Body of pancreas (tissue), 4 donors: ENCODE data around the gene UBE2E3. TPM values are rescaled to one million over a fixed set of nuclear protein-coding genes. Genes with fewer than 3 reads are reported as not detected.
"Not testable (repeated sequence)": the region's sequence is repeated elsewhere in the genome, so short reads cannot be mapped to it uniquely, and the experiment has no call there.

Experiments used
- ATAC-seq: fragments of 150-250 bp; one replicate; pipeline ENCODE4 v1.9.1; 2016
- DNase-seq, 4 donors: peaks; one replicate each; pipeline ENCODE4 v3.0.0-alpha.2; 2019
- H3K27ac ChIP-seq, 4 donors: fragments of 200-600 bp; sonication (generic); 1 replicate in 3 of 4; 2 replicates in 1 of 4; pipeline versions ENCODE4 v1.5.1 to v1.6.1; 2016 to 2019; ENCODE audit warnings: mild to moderate bottlenecking in 1 of 4, mixed read lengths in 1 of 4, moderate library complexity in 1 of 4
- H3K27me3 ChIP-seq, 2 donors: fragments of 200-600 bp; sonication (generic); one replicate each; pipeline ENCODE4 v1.6.0; 2016; ENCODE audit warnings: mild to moderate bottlenecking in 1 of 2
- H3K36me3 ChIP-seq, 2 donors: fragments of 200-600 bp; sonication (generic); replicated peaks in 1 of 2; 2 replicates each; pipeline ENCODE4 v1.5.1; 2016; ENCODE audit warnings: low read depth in 2 of 2; ENCODE audit not compliant: insufficient read depth in 1 of 2
- H3K4me1 ChIP-seq: fragments of 200-600 bp; sonication (generic); one replicate; pipeline ENCODE4 v1.6.0; 2016
- H3K4me3 ChIP-seq, 2 donors: fragments of 200-600 bp; sonication (generic); 1 replicate in 1 of 2; 2 replicates in 1 of 2; pipeline ENCODE4 v1.5.1; 2016 to 2019
- H3K9me3 ChIP-seq, 3 donors: fragments of 200-600 bp; sonication (generic); 1 replicate in 2 of 3; 2 replicates in 1 of 3; pipeline ENCODE4 v1.5.1; 2016
- CTCF ChIP-seq, 7 experiments: fragments of 450-650 bp in 4 of 7; fragments of 200-600 bp in 3 of 7; sonication (generic) in 3 of 7; IDR thresholded peaks; one replicate each; pipeline ENCODE4 v1.5.1; 2016 to 2019; ENCODE audit warnings: antibody characterized with exemption in 7 of 7
- POLR2A ChIP-seq, 3 donors: fragments of 450-650 bp; IDR thresholded peaks; one replicate each; pipeline ENCODE4 v1.6.1; 2016; ENCODE audit warnings: antibody characterized with exemption in 3 of 3, mild to moderate bottlenecking in 2 of 3
- WGBS, 2 donors: methylation state at CpG; one replicate each; pipeline ENCODE4 v1.1.5; 2017; 5-methylcytosine and 5-hydroxymethylcytosine counted together
- intact Hi-C: fragments of 100-400 bp; cut with DNase I; formaldehyde crosslinking; loops from one replicate; pipeline ENCODE4 v1.15.1; 2023
- total RNA-seq, 2 donors: library from RNA; depleted of rRNA; stranded (reverse); fragments of >200 nt; gene quantifications; one replicate each; pipeline ENCODE4 v1.1.0, GENCODE V29; 2016

Gene UBE2E3
- total RNA-seq, 2 donors from 2014 or later: 30.3 to 38.7 TPM

- ATAC-seq: no peak
- H3K36me3 ChIP-seq: no peaks in the 10 kb centered on the region
- WGBS, 2 donors: 98% methylated on average over 2 of the region's 2 CpGs
- H3K27me3 ChIP-seq: no peaks in the 10 kb centered on the region
- H3K9me3 ChIP-seq: no peaks in the 10 kb centered on the region
- TF ChIP-seq CTCF (IDR thresholded peaks at IDR 0.05) (no peak), POLR2A (IDR thresholded peaks at IDR 0.05) (no peak)
- H3K4me1 ChIP-seq: no peaks in the 10 kb centered on the region
- intact Hi-C loops: no loop called here
- no peak for DNase-seq
- H3K27ac ChIP-seq: no peak overlapping the region
- H3K4me3 ChIP-seq: no peak overlapping the region
Observed at GRCh38 chr2:181083140-181083539, 102.7 kb downstream of the UBE2E3 start.

GRCh38 chr2:181085734-181086133, 105.3 kb downstream of the UBE2E3 start:
- 92 to 100% methylated on average over 1 of the region's 1 CpG for WGBS, 2 donors
- intact Hi-C loops: no loop called here

GRCh38 chr2:181091920-181092319, 111.5 kb downstream of the UBE2E3 start:
- H3K4me1 ChIP-seq, ATAC-seq, H3K4me3 ChIP-seq, DNase-seq, intact Hi-C loops, H3K27me3 ChIP-seq, H3K36me3 ChIP-seq, H3K27ac ChIP-seq: not testable (repeated sequence)
- WGBS, 2 donors: 69 to 75% methylated on average over 4 of the region's 4 CpGs
- peaks cover 0 to 11% (median 0%) of the 10 kb centered on the region in 3 donors for H3K9me3 ChIP-seq

More at GRCh38 chr2:181085734-181086133, 105.3 kb downstream of the UBE2E3 start:
- TF ChIP-seq CTCF (IDR thresholded peaks at IDR 0.05): no peak
- no peak for TF ChIP-seq POLR2A (IDR thresholded peaks at IDR 0.05)
- Histone ChIP-seq H3K27ac (no peak overlapping the region), H3K4me1 (no peaks in the 10 kb centered on the region), H3K36me3 (no peaks in the 10 kb centered on the region), H3K4me3 (no peak overlapping the region), H3K27me3 (no peaks in the 10 kb centered on the region), H3K9me3 (no peaks in the 10 kb centered on the region)
- DNase-seq: no peak
- no peak for ATAC-seq

- no peaks in the 10 kb centered on the region for H3K4me1 ChIP-seq
- no peaks in the 10 kb centered on the region for H3K27me3 ChIP-seq
- peaks cover 0 to 11% (median 0%) of the 10 kb centered on the region in 3 donors for H3K9me3 ChIP-seq
- no peaks in the 10 kb centered on the region for H3K36me3 ChIP-seq
- DNase-seq: no peak
- no peak overlapping the region for H3K27ac ChIP-seq
- intact Hi-C loops: no loop called here
- no peak overlapping the region for H3K4me3 ChIP-seq
- no peak for TF ChIP-seq POLR2A (IDR thresholded peaks at IDR 0.05)
- no peak for TF ChIP-seq CTCF (IDR thresholded peaks at IDR 0.05)
- no peak for ATAC-seq
- 6 to 15% methylated on average over 2 of the region's 2 CpGs for WGBS, 2 donors
Observed at GRCh38 chr2:181095486-181095885, 115.1 kb downstream of the UBE2E3 start.

GRCh38 chr2:181103659-181104058, 123.3 kb downstream of the UBE2E3 start:
- no peak overlapping the region for H3K4me3 ChIP-seq
- TF ChIP-seq POLR2A (IDR thresholded peaks at IDR 0.05): no peak
- no peak for TF ChIP-seq CTCF (IDR thresholded peaks at IDR 0.05)
- H3K9me3 ChIP-seq: no peaks in the 10 kb centered on the region
- H3K27ac ChIP-seq: no peak overlapping the region
- no peak for ATAC-seq
- intact Hi-C loops: no loop called here
- no peaks in the 10 kb centered on the region for H3K36me3 ChIP-seq
- H3K27me3 ChIP-seq: no peaks in the 10 kb centered on the region
- H3K4me1 ChIP-seq: no peaks in the 10 kb centered on the region
- no peak for DNase-seq
